ENCODE results near the gene VCX3B.

DNA sequence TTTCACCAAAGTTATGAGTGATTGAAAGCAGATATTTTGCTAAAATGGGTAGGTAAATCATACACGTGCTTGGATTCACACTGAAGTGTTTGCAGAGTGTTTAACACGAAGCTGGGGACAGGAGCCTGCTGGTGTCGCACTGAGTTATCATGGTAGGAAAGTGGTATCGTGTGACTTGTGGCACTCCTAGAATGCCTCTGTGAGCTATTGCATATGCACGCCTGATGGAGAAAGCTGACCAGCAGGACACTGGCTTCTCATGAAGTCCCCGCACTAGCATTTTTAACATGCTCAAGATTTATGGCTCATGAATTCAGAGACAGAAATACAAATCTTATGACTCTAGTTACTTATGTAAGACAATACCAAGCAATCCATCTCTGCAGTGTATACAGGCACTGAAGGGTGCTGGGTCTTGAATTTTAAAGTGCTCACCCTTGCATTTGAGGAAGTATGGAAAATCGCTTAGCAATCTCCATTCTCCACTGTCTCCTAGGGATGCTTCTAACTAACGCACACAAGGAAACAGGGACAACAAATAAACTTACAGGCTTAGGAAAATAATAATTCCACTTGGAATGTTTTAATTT, 19.8 kb downstream of the VCX3B start:
- TF ChIP-seq, protein P1, sequence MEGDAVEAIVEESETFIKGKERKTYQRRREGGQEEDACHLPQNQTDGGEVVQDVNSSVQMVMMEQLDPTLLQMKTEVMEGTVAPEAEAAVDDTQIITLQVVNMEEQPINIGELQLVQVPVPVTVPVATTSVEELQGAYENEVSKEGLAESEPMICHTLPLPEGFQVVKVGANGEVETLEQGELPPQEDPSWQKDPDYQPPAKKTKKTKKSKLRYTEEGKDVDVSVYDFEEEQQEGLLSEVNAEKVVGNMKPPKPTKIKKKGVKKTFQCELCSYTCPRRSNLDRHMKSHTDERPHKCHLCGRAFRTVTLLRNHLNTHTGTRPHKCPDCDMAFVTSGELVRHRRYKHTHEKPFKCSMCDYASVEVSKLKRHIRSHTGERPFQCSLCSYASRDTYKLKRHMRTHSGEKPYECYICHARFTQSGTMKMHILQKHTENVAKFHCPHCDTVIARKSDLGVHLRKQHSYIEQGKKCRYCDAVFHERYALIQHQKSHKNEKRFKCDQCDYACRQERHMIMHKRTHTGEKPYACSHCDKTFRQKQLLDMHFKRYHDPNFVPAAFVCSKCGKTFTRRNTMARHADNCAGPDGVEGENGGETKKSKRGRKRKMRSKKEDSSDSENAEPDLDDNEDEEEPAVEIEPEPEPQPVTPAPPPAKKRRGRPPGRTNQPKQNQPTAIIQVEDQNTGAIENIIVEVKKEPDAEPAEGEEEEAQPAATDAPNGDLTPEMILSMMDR (IDR thresholded peaks at IDR 0.05 in 8 of 11, conservative IDR thresholded peaks at IDR 0.05 in 3 of 11): no peak
- no peak for TF ChIP-seq POLR2A (IDR thresholded peaks at IDR 0.05)

Data from spleen (tissue), 7 donors.